GM13977 (cell line): ENCODE data around the gene AFAP1L2.

Experiments
- DNase-seq: peaks from one replicate; pipeline ENCODE4 v3.0.0; 2012; ENCODE audit warnings: low spot score
- CTCF ChIP-seq: IDR thresholded peaks from 2 replicates; pipeline ENCODE4 v1.5.1; 2012; ENCODE audit warnings: mild to moderate bottlenecking, control low read depth; ENCODE audit not compliant: insufficient read depth; ENCODE audit errors: extremely low read depth, missing control alignments
- in situ Hi-C: fragments of 300-500 bp; cut with MboI; formaldehyde crosslinking; loops from one replicate; pipeline ENCODE4 v1.12.0; 2022; ENCODE audit warnings: low sequenced_read_pairs, low pct_unique_long_range_greater_than_20kb, mixed read lengths, inconsistent platforms; ENCODE audit not compliant: unreplicated experiment

The AFAP1L2 gene

DNA sequence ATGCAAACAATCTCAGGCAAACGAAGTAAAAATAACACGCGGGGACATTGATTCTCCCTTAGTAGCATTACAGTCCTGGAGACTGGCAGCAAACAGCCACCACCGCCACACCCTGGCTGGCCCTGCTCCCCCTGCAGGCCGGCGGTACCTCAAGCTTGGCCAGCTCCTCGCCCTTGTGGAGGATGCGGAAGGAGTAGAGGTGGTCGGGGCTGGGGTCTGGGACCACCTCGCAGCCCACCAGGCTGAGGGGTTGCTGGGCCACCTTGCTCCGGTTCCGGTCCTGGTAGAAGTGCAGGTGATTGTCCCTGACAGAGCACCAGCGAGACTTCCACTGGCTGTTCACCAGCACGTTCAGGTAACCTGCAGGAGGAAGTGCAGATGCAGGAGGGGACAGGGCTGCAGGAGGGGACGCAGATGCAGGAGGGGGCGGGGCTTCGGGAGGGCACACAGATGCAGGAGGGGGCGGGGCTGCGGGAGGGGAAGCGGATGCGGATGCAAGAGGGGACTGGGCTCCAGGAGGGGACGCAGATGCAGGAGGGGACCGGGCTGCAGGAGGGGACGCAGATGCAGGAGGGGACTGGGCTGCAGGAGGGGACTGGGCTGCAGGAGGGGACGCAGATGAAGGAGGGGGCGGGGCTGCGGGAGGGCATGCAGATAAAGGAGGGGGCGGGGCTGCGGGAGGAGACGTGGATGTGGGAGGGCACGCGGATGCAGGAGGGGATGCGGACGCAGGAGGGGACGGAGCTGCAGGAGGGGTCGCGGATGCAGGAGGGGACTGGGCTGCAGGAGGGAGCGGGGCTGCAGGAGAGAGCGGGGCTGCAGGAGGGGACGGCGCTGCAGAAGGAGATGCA lies 99.5 kb downstream of the AFAP1L2 start:
- in situ Hi-C loops: loop anchor here (10.0 kb wide), 1 partner anchor 160 kb away; no protein-coding TSS in a partner anchor
- TF ChIP-seq CTCF: peak; percentile 67
- DNase-seq: peak; percentile 75

- peak; percentile 80 for TF ChIP-seq CTCF
- DNase-seq: peak; percentile 88
- in situ Hi-C loops: loop anchor here (10.0 kb wide), 1 partner anchor 161 kb away; no protein-coding TSS in a partner anchor
Measured at GRCh38 chr10:114304017-114304570, 100.2 kb downstream of the AFAP1L2 start.

- in situ Hi-C loops: loop anchor here (10.0 kb wide), 1 partner anchor 161 kb away; no protein-coding TSS in a partner anchor
- no peak for TF ChIP-seq CTCF
- DNase-seq: no peak
Measured at GRCh38 chr10:114303556-114303955, 100.7 kb downstream of the AFAP1L2 start.

DNA sequence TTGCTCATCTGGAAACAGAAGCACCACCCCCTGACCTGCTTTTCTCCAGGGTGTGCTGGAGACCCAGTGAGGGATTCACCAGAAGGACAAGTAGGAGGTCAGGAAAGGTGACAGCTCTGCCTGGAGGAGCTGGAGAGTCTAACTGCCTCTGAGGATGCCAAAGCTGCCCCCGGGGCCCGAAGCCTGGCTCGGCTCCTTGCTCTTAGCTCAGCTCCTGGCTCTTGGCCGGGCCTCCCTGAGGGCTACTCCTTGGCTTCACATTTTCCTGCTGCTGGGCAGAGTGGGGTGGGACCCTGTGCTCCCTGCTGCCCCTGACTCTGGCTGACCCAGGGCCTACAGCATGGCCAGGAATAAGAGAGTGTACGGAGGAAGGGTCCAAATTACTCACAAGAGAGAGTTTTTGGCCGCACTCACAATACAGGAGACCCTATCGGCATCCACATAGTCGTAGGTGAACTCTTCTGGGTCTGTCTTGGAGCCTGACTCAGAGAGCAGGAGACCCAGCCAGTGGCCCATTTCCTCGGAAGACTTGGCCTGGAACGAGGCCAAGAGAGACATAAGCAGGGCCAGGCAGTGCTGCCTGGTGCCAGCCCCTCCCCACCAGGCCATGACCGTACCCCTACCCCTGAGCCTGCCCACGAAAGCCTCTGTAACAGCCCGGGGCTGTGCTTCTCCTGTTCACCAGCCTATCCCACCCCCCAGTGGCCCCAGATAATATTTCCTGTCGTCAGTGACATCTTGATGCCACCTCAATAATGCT lies 102.2 kb downstream of the AFAP1L2 start:
- in situ Hi-C loops: loop anchor here (10.0 kb wide), 1 partner anchor 163 kb away; no protein-coding TSS in a partner anchor
- no peak for TF ChIP-seq CTCF
- no peak for DNase-seq

- in situ Hi-C loops: loop anchor here (10.0 kb wide), 1 partner anchor 164 kb away; no protein-coding TSS in a partner anchor
- no peak for TF ChIP-seq CTCF
- no peak for DNase-seq
Measured at GRCh38 chr10:114301177-114301576, 103.1 kb downstream of the AFAP1L2 start.

- in situ Hi-C loops: loop anchor here (10.0 kb wide), 1 partner anchor 165 kb away; no protein-coding TSS in a partner anchor
- TF ChIP-seq CTCF: no peak
- DNase-seq: no peak
Measured at GRCh38 chr10:114300036-114300645, 104.2 kb downstream of the AFAP1L2 start.
